ENCODE results near the gene ATP1A2.

DNA sequence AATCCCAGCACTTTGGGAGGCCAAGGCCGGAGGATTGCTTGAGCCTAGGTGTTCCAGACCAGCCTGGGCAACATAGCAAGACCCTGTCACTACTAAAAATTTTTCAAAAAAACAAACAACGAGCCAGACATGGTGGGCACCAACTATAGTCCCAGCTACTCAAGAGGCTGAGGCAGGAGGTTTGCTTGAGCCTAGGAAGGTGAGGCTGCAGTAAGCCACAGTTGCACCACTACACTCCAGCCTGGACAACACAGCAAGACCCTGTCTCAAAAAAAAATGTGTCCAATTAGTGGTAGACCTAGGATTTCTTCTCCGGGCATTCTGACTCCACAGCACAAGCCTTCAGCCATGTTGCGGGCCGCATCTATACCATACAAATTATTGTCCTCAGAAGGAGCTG, 10.4 kb upstream of the ATP1A2 start:
- TF ChIP-seq, protein P1, sequence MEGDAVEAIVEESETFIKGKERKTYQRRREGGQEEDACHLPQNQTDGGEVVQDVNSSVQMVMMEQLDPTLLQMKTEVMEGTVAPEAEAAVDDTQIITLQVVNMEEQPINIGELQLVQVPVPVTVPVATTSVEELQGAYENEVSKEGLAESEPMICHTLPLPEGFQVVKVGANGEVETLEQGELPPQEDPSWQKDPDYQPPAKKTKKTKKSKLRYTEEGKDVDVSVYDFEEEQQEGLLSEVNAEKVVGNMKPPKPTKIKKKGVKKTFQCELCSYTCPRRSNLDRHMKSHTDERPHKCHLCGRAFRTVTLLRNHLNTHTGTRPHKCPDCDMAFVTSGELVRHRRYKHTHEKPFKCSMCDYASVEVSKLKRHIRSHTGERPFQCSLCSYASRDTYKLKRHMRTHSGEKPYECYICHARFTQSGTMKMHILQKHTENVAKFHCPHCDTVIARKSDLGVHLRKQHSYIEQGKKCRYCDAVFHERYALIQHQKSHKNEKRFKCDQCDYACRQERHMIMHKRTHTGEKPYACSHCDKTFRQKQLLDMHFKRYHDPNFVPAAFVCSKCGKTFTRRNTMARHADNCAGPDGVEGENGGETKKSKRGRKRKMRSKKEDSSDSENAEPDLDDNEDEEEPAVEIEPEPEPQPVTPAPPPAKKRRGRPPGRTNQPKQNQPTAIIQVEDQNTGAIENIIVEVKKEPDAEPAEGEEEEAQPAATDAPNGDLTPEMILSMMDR (conservative IDR thresholded peaks at IDR 0.05; ENCODE audit: low read depth in 2 of 2) = no peak
- TF ChIP-seq POLR2AphosphoS5 (IDR thresholded peaks at IDR 0.05; ENCODE audit: low read depth) = no peak
- TF ChIP-seq EZH2phosphoT487 (IDR thresholded peaks at IDR 0.05; ENCODE audit: unreplicated experiment) = no peak
- no peak for TF ChIP-seq STAT1 (IDR thresholded peaks at IDR 0.05; ENCODE audit: unreplicated experiment)
- TF ChIP-seq, protein P2, sequence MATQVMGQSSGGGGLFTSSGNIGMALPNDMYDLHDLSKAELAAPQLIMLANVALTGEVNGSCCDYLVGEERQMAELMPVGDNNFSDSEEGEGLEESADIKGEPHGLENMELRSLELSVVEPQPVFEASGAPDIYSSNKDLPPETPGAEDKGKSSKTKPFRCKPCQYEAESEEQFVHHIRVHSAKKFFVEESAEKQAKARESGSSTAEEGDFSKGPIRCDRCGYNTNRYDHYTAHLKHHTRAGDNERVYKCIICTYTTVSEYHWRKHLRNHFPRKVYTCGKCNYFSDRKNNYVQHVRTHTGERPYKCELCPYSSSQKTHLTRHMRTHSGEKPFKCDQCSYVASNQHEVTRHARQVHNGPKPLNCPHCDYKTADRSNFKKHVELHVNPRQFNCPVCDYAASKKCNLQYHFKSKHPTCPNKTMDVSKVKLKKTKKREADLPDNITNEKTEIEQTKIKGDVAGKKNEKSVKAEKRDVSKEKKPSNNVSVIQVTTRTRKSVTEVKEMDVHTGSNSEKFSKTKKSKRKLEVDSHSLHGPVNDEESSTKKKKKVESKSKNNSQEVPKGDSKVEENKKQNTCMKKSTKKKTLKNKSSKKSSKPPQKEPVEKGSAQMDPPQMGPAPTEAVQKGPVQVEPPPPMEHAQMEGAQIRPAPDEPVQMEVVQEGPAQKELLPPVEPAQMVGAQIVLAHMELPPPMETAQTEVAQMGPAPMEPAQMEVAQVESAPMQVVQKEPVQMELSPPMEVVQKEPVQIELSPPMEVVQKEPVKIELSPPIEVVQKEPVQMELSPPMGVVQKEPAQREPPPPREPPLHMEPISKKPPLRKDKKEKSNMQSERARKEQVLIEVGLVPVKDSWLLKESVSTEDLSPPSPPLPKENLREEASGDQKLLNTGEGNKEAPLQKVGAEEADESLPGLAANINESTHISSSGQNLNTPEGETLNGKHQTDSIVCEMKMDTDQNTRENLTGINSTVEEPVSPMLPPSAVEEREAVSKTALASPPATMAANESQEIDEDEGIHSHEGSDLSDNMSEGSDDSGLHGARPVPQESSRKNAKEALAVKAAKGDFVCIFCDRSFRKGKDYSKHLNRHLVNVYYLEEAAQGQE (IDR thresholded peaks at IDR 0.05; ENCODE audit: unreplicated experiment) = no peak
- TF ChIP-seq, protein P3, sequence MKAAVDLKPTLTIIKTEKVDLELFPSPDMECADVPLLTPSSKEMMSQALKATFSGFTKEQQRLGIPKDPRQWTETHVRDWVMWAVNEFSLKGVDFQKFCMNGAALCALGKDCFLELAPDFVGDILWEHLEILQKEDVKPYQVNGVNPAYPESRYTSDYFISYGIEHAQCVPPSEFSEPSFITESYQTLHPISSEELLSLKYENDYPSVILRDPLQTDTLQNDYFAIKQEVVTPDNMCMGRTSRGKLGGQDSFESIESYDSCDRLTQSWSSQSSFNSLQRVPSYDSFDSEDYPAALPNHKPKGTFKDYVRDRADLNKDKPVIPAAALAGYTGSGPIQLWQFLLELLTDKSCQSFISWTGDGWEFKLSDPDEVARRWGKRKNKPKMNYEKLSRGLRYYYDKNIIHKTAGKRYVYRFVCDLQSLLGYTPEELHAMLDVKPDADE (IDR thresholded peaks at IDR 0.05) = no peak
- no peak for TF ChIP-seq NANOG (IDR thresholded peaks at IDR 0.05; ENCODE audit: borderline replicate concordance)
- no peak for TF ChIP-seq JUNB (IDR thresholded peaks at IDR 0.05; ENCODE audit: unreplicated experiment)
- no peak for TF ChIP-seq EZH2 (IDR thresholded peaks at IDR 0.05; ENCODE audit: low read depth, unreplicated experiment)
- no peak for TF ChIP-seq CREB1 (CRISPR knock-in tag; IDR thresholded peaks at IDR 0.05; ENCODE audit: low read depth)
